Measurements from ENCODE around the gene SMAD6.

DNA sequence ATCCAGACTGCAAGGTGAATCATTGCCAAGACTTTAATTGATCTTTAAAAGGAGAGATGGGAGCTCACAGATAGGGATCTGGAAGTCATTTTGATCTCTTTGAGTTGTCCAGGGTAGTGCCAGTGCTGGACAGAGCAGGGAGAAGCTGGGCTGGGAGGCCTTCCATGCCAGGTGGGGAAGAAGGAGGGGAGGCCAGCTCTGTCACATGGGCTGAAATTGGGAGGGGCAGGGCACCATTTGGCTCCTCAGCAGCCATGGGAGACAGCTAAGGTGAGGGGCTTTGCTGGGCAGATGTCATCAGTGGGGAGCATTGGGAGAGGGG lies 23.4 kb downstream of the SMAD6 start:
- TF ChIP-seq, protein P1, sequence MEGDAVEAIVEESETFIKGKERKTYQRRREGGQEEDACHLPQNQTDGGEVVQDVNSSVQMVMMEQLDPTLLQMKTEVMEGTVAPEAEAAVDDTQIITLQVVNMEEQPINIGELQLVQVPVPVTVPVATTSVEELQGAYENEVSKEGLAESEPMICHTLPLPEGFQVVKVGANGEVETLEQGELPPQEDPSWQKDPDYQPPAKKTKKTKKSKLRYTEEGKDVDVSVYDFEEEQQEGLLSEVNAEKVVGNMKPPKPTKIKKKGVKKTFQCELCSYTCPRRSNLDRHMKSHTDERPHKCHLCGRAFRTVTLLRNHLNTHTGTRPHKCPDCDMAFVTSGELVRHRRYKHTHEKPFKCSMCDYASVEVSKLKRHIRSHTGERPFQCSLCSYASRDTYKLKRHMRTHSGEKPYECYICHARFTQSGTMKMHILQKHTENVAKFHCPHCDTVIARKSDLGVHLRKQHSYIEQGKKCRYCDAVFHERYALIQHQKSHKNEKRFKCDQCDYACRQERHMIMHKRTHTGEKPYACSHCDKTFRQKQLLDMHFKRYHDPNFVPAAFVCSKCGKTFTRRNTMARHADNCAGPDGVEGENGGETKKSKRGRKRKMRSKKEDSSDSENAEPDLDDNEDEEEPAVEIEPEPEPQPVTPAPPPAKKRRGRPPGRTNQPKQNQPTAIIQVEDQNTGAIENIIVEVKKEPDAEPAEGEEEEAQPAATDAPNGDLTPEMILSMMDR (IDR thresholded peaks at IDR 0.05), result no peak
- TF ChIP-seq POLR2A (IDR thresholded peaks at IDR 0.05), result no peak
